ENCODE data around the gene ATXN7L3.

DNA sequence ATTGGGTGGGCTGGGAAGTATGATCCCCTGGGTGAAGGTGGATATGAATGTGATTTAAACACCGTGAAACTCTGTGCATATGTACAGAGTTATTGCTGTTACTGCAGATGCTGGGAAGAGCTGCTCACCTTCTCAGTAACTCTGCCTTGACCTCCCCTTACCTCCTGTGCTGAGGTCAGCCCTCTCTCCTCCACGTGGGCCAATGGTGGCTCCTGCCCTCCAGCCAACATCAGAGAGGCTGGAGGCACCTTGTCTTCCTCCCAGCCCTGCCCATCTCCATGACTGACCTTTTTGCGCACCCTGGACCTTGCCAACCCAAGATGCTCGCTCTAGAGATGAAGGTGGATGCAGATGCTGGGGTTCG is 29.6 kb downstream of the ATXN7L3 start:
- TF ChIP-seq, protein P1, sequence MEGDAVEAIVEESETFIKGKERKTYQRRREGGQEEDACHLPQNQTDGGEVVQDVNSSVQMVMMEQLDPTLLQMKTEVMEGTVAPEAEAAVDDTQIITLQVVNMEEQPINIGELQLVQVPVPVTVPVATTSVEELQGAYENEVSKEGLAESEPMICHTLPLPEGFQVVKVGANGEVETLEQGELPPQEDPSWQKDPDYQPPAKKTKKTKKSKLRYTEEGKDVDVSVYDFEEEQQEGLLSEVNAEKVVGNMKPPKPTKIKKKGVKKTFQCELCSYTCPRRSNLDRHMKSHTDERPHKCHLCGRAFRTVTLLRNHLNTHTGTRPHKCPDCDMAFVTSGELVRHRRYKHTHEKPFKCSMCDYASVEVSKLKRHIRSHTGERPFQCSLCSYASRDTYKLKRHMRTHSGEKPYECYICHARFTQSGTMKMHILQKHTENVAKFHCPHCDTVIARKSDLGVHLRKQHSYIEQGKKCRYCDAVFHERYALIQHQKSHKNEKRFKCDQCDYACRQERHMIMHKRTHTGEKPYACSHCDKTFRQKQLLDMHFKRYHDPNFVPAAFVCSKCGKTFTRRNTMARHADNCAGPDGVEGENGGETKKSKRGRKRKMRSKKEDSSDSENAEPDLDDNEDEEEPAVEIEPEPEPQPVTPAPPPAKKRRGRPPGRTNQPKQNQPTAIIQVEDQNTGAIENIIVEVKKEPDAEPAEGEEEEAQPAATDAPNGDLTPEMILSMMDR (IDR thresholded peaks at IDR 0.05; ENCODE audit: borderline replicate concordance, extremely low read depth, low read length, poor library complexity, severe bottlenecking), result no peak
- no peak for TF ChIP-seq EZH2 (IDR thresholded peaks at IDR 0.05; ENCODE audit: borderline replicate concordance, low read depth, low read length, severe bottlenecking)

All from DND-41 (cell line).